ENCODE measurements around the gene WDR77.

Gene WDR77

GRCh38 chr1:111475701-111476100 lies 26.6 kb upstream of the WDR77 start:
- Histone ChIP-seq H3K4me2 (peak overlapping the region; percentile 78 to 90 (median 84)), H3K9me3 (replicated peaks in 1 of 11) (no peaks in the 10 kb centered on the region), H3K4me3 (peak overlapping the region in 4 of 10 experiments; percentile 18 to 58 (median 48); a peak in 5 of 20 replicates), H4K20me1 (no peaks in the 10 kb centered on the region), H3K27me3 (no peaks in the 10 kb centered on the region), H3K27ac (peak overlapping the region in 10 of 11 experiments; percentile 71 to 86 (median 78); a peak in 16 of 22 replicates), H3K9ac (peak overlapping the region in 7 of 11 experiments; percentile 10 to 70 (median 49); a peak in 3 of 22 replicates), H3K4me1 (peaks cover 59 to 95% (median 82%) of the 10 kb centered on the region in 10 experiments), H3K36me3 (peaks cover 0 to 12% (median 8%) of the 10 kb centered on the region in 11 experiments; a peak in 11 of 22 replicates)
- no peak for TF ChIP-seq Cebpa-rat (IDR thresholded peaks at IDR 0.05)

- peak overlapping the region; percentile 39 to 88 (median 66) for H3K4me2 ChIP-seq
- H3K9me3 ChIP-seq (replicated peaks in 1 of 11), result peaks cover 0 to 6% (median 0%) of the 10 kb centered on the region in 11 experiments; a peak in 4 of 22 replicates
- no peak for TF ChIP-seq Cebpa-rat (IDR thresholded peaks at IDR 0.05)
- H3K27ac ChIP-seq, result peak overlapping the region; percentile 8 to 87 (median 60); a peak in 17 of 22 replicates
- peaks cover 66 to 95% (median 86%) of the 10 kb centered on the region in 10 experiments for H3K4me1 ChIP-seq
- H3K4me3 ChIP-seq, result peak overlapping the region in 8 of 10 experiments; percentile 26 to 66 (median 48); a peak in 14 of 20 replicates
- H3K9ac ChIP-seq, result peak overlapping the region in 8 of 11 experiments; percentile 9 to 73 (median 62); a peak in 12 of 22 replicates
- H3K36me3 ChIP-seq, result peaks cover 7 to 19% (median 14%) of the 10 kb centered on the region in 11 experiments
- no peaks in the 10 kb centered on the region for H4K20me1 ChIP-seq
- H3K27me3 ChIP-seq, result no peaks in the 10 kb centered on the region
Observed at GRCh38 chr1:111474521-111474920, 25.5 kb upstream of the WDR77 start.

- H3K27me3 ChIP-seq, result no peaks in the 10 kb centered on the region
- peak overlapping the region in 8 of 10 experiments; percentile 26 to 66 (median 48); a peak in 15 of 20 replicates for H3K4me3 ChIP-seq
- H3K4me1 ChIP-seq, result peaks cover 66 to 96% (median 87%) of the 10 kb centered on the region in 10 experiments
- peak overlapping the region in 10 of 11 experiments; percentile 0 to 73 (median 56); a peak in 16 of 22 replicates for H3K9ac ChIP-seq
- peaks cover 0 to 8% (median 0%) of the 10 kb centered on the region in 11 experiments; a peak in 4 of 22 replicates for H3K9me3 ChIP-seq (replicated peaks in 1 of 11)
- no peak for TF ChIP-seq Cebpa-rat (IDR thresholded peaks at IDR 0.05)
- H3K27ac ChIP-seq, result peak overlapping the region; percentile 30 to 87 (median 60); a peak in 19 of 22 replicates
- no peaks in the 10 kb centered on the region for H4K20me1 ChIP-seq
- H3K4me2 ChIP-seq, result peak overlapping the region; percentile 39 to 88 (median 66)
- H3K36me3 ChIP-seq, result peaks cover 11 to 24% (median 18%) of the 10 kb centered on the region in 11 experiments
Observed at GRCh38 chr1:111474106-111474505, 25.1 kb upstream of the WDR77 start.

GRCh38 chr1:111471538-111471937 lies 22.5 kb upstream of the WDR77 start:
- H3K9ac ChIP-seq, result peak overlapping the region; percentile 25 to 72 (median 59); a peak in 16 of 22 replicates
- H3K36me3 ChIP-seq, result peaks cover 26 to 36% (median 31%) of the 10 kb centered on the region in 11 experiments; a peak in 20 of 22 replicates
- peaks cover 0 to 8% (median 0%) of the 10 kb centered on the region in 11 experiments; a peak in 4 of 22 replicates for H3K9me3 ChIP-seq (replicated peaks in 1 of 11)
- no peaks in the 10 kb centered on the region for H3K27me3 ChIP-seq
- peaks cover 46 to 91% (median 67%) of the 10 kb centered on the region in 10 experiments for H3K4me1 ChIP-seq
- peak overlapping the region; percentile 61 to 87 (median 80); a peak in 21 of 22 replicates for H3K27ac ChIP-seq
- H3K4me3 ChIP-seq, result no peak overlapping the region
- TF ChIP-seq Cebpa-rat (IDR thresholded peaks at IDR 0.05), result no peak
- H4K20me1 ChIP-seq, result no peaks in the 10 kb centered on the region
- H3K4me2 ChIP-seq, result peak overlapping the region; percentile 59 to 90 (median 81)

- no peaks in the 10 kb centered on the region for H4K20me1 ChIP-seq
- H3K4me1 ChIP-seq, result peaks cover 41 to 85% (median 62%) of the 10 kb centered on the region in 10 experiments
- peaks cover 26 to 36% (median 32%) of the 10 kb centered on the region in 11 experiments; a peak in 20 of 22 replicates for H3K36me3 ChIP-seq
- peak overlapping the region; percentile 61 to 87 (median 80) for H3K27ac ChIP-seq
- peak overlapping the region; percentile 59 to 90 (median 81) for H3K4me2 ChIP-seq
- H3K27me3 ChIP-seq, result no peaks in the 10 kb centered on the region
- H3K4me3 ChIP-seq, result peak overlapping the region in 8 of 10 experiments; percentile 2 to 35 (median 22); a peak in 8 of 20 replicates
- peak overlapping the region; percentile 37 to 72 (median 59); a peak in 20 of 22 replicates for H3K9ac ChIP-seq
- H3K9me3 ChIP-seq (replicated peaks in 1 of 11), result peaks cover 0 to 8% (median 0%) of the 10 kb centered on the region in 11 experiments; a peak in 4 of 22 replicates
- 0 out of 22 replicates have a peak, but pooled peaks of 1 of the 11 experiments have one; percentile 16 for TF ChIP-seq Cebpa-rat (IDR thresholded peaks at IDR 0.05)
Observed at GRCh38 chr1:111471012-111471411, 22.0 kb upstream of the WDR77 start.

- peaks cover 37 to 81% (median 58%) of the 10 kb centered on the region in 10 experiments for H3K4me1 ChIP-seq
- H3K9ac ChIP-seq, result peak overlapping the region; percentile 37 to 66 (median 57); a peak in 21 of 22 replicates
- peak overlapping the region; percentile 59 to 90 (median 81) for H3K4me2 ChIP-seq
- TF ChIP-seq Cebpa-rat (IDR thresholded peaks at IDR 0.05), result no peak
- peak overlapping the region in 8 of 10 experiments; percentile 2 to 35 (median 22); a peak in 8 of 20 replicates for H3K4me3 ChIP-seq
- H3K27me3 ChIP-seq, result no peaks in the 10 kb centered on the region
- no peaks in the 10 kb centered on the region for H4K20me1 ChIP-seq
- H3K27ac ChIP-seq, result peak overlapping the region; percentile 61 to 87 (median 80)
- H3K36me3 ChIP-seq, result peaks cover 29 to 36% (median 34%) of the 10 kb centered on the region in 11 experiments; a peak in 20 of 22 replicates
- peaks cover 0 to 8% (median 0%) of the 10 kb centered on the region in 11 experiments; a peak in 4 of 22 replicates for H3K9me3 ChIP-seq (replicated peaks in 1 of 11)
Observed at GRCh38 chr1:111470596-111470995, 21.5 kb upstream of the WDR77 start.

GRCh38 chr1:111469539-111469938 lies 20.5 kb upstream of the WDR77 start:
- Histone ChIP-seq H3K9ac (no peak overlapping the region), H3K9me3 (replicated peaks in 1 of 11) (peaks cover 0 to 8% (median 0%) of the 10 kb centered on the region in 11 experiments; a peak in 4 of 22 replicates)

GRCh38 chr1:111468717-111469100 lies 19.7 kb upstream of the WDR77 start:
- peak overlapping the region in 1 of 11 experiments; percentile 15; a peak in 1 of 22 replicates for H3K27ac ChIP-seq
- H3K27me3 ChIP-seq, result no peaks in the 10 kb centered on the region
- TF ChIP-seq Cebpa-rat (IDR thresholded peaks at IDR 0.05), result no peak
- H3K4me1 ChIP-seq, result peaks cover 22 to 62% (median 41%) of the 10 kb centered on the region in 10 experiments
- H3K4me3 ChIP-seq, result no peak overlapping the region
- peak overlapping the region in 3 of 11 experiments; percentile 7 to 86 (median 20); a peak in 3 of 22 replicates for H3K4me2 ChIP-seq
- peaks cover 0 to 8% (median 0%) of the 10 kb centered on the region in 11 experiments; a peak in 4 of 22 replicates for H3K9me3 ChIP-seq (replicated peaks in 1 of 11)
- peaks cover 30 to 50% (median 37%) of the 10 kb centered on the region in 11 experiments; a peak in 20 of 22 replicates for H3K36me3 ChIP-seq
- H4K20me1 ChIP-seq, result no peaks in the 10 kb centered on the region
- H3K9ac ChIP-seq, result no peak overlapping the region

More at GRCh38 chr1:111469539-111469938, 20.5 kb upstream of the WDR77 start:
- Histone ChIP-seq H3K4me3 (no peak overlapping the region), H3K4me2 (peak overlapping the region in 6 of 11 experiments; percentile 81 to 90 (median 86); a peak in 11 of 22 replicates), H3K27ac (peak overlapping the region in 5 of 11 experiments; percentile 80 to 87 (median 84); a peak in 10 of 22 replicates), H3K36me3 (peaks cover 29 to 43% (median 36%) of the 10 kb centered on the region in 11 experiments; a peak in 20 of 22 replicates), H4K20me1 (no peaks in the 10 kb centered on the region), H3K27me3 (no peaks in the 10 kb centered on the region), H3K4me1 (peaks cover 31 to 71% (median 49%) of the 10 kb centered on the region in 10 experiments)
- TF ChIP-seq Cebpa-rat (IDR thresholded peaks at IDR 0.05), result no peak

All from BLaER1 treated with 17β-estradiol and CSF1 and Interleukin-3, amounts not matched to agents 10 nM and 100 nM (cell line).